ENCODE results near the gene FAM32A. TPM values are rescaled to one million over a fixed set of nuclear protein-coding genes. Genes with fewer than 3 reads are reported as not detected.

The FAM32A gene
- total RNA-seq, 1 donor from 2014 or later: 82.9 TPM

- H3K27me3 ChIP-seq (ENCODE audit: control insufficient read depth, insufficient read depth, low read length): no peaks in the 10 kb centered on the region
- no peak for FAIRE-seq
- DNase-seq (ENCODE audit: low read depth): no peak
- H3K36me3 ChIP-seq (ENCODE audit: control insufficient read depth, insufficient read depth, low read length): peaks cover 20% of the 10 kb centered on the region
- no peak overlapping the region for H3K4me3 ChIP-seq (ENCODE audit: low read depth, low read length)
- no peak for TF ChIP-seq CTCF (IDR thresholded peaks at IDR 0.05; ENCODE audit: insufficient read depth, low read length, severe bottlenecking)
Observed at GRCh38 chr19:16200038-16201010, 15.1 kb downstream of the FAM32A start.

GRCh38 chr19:16201011-16201391, 15.8 kb downstream of the FAM32A start:
- DNase-seq (ENCODE audit: low read depth) (no peak), FAIRE-seq (no peak)
- H3K36me3 ChIP-seq (ENCODE audit: control insufficient read depth, insufficient read depth, low read length): peaks cover 22% of the 10 kb centered on the region
- H3K27me3 ChIP-seq (ENCODE audit: control insufficient read depth, insufficient read depth, low read length): no peaks in the 10 kb centered on the region
- H3K4me3 ChIP-seq (ENCODE audit: low read depth, low read length): no peak overlapping the region
- no peak for TF ChIP-seq CTCF (IDR thresholded peaks at IDR 0.05; ENCODE audit: insufficient read depth, low read length, severe bottlenecking)

- peaks cover 27% of the 10 kb centered on the region for H3K36me3 ChIP-seq (ENCODE audit: control insufficient read depth, insufficient read depth, low read length)
- TF ChIP-seq CTCF (IDR thresholded peaks at IDR 0.05; ENCODE audit: insufficient read depth, low read length, severe bottlenecking): no peak
- FAIRE-seq: no peak
Observed at GRCh38 chr19:16202320-16203255, 17.4 kb downstream of the FAM32A start.

GRCh38 chr19:16203256-16204004, 18.2 kb downstream of the FAM32A start:
- DNase-seq (ENCODE audit: low read depth): no peak
- Histone ChIP-seq H3K4me3 (ENCODE audit: low read depth, low read length) (no peak overlapping the region), H3K36me3 (ENCODE audit: control insufficient read depth, insufficient read depth, low read length) (peaks cover 31% of the 10 kb centered on the region), H3K27me3 (ENCODE audit: control insufficient read depth, insufficient read depth, low read length) (no peaks in the 10 kb centered on the region)
- no peak for FAIRE-seq
- TF ChIP-seq CTCF (IDR thresholded peaks at IDR 0.05; ENCODE audit: insufficient read depth, low read length, severe bottlenecking): no peak

More at GRCh38 chr19:16202320-16203255, 17.4 kb downstream of the FAM32A start:
- DNase-seq (ENCODE audit: low read depth): no peak
- no peaks in the 10 kb centered on the region for H3K27me3 ChIP-seq (ENCODE audit: control insufficient read depth, insufficient read depth, low read length)
- H3K4me3 ChIP-seq (ENCODE audit: low read depth, low read length): no peak overlapping the region

- DNase-seq (ENCODE audit: low read depth) (no peak), FAIRE-seq (no peak)
- H3K36me3 ChIP-seq (ENCODE audit: control insufficient read depth, insufficient read depth, low read length): peaks cover 32% of the 10 kb centered on the region
- H3K4me3 ChIP-seq (ENCODE audit: low read depth, low read length): no peak overlapping the region
- H3K27me3 ChIP-seq (ENCODE audit: control insufficient read depth, insufficient read depth, low read length): no peaks in the 10 kb centered on the region
- no peak for TF ChIP-seq CTCF (IDR thresholded peaks at IDR 0.05; ENCODE audit: insufficient read depth, low read length, severe bottlenecking)
Observed at GRCh38 chr19:16204005-16204294, 18.7 kb downstream of the FAM32A start.
